GM19035 (cell line): ENCODE results near the gene ACOXL.

ENCODE experiments used
- ATAC-seq: cut with Tn5 transposase; IDR thresholded peaks from one replicate; pipeline ENCODE4 v1.9.1; 2021; ENCODE audit not compliant: unreplicated experiment

The ACOXL gene

GRCh38 chr2:110790907-110791306 is 58.5 kb downstream of the ACOXL start:
- ATAC-seq = no peak

- ATAC-seq = no peak
Observed at GRCh38 chr2:110791435-110791834, 59.1 kb downstream of the ACOXL start.

GRCh38 chr2:110793034-110793433 is 60.7 kb downstream of the ACOXL start:
- no peak for ATAC-seq

GRCh38 chr2:110794390-110794789 is 62.0 kb downstream of the ACOXL start:
- no peak for ATAC-seq

- ATAC-seq = no peak
Observed at GRCh38 chr2:110794951-110795350, 62.6 kb downstream of the ACOXL start.

GRCh38 chr2:110796716-110797301 is 64.4 kb downstream of the ACOXL start:
- no peak for ATAC-seq

- no peak for ATAC-seq
Observed at GRCh38 chr2:110799376-110799775, 67.0 kb downstream of the ACOXL start.

GRCh38 chr2:110800611-110801402 is 68.4 kb downstream of the ACOXL start:
- no peak for ATAC-seq

- ATAC-seq = no peak
Observed at GRCh38 chr2:110802208-110802932, 70.0 kb downstream of the ACOXL start.

- ATAC-seq = no peak
Observed at GRCh38 chr2:110804433-110804832, 72.1 kb downstream of the ACOXL start.

- peak; percentile 69 for ATAC-seq
Observed at GRCh38 chr2:110804915-110805314, 72.5 kb downstream of the ACOXL start.

GRCh38 chr2:110805894-110806452 is 73.6 kb downstream of the ACOXL start:
- no peak for ATAC-seq

GRCh38 chr2:110807522-110807921 is 75.1 kb downstream of the ACOXL start:
- no peak for ATAC-seq

GRCh38 chr2:110810404-110810803 is 78.0 kb downstream of the ACOXL start:
- ATAC-seq = no peak

GRCh38 chr2:110812726-110813645 is 80.6 kb downstream of the ACOXL start:
- no peak for ATAC-seq

- no peak for ATAC-seq
Observed at GRCh38 chr2:110813896-110814295, 81.5 kb downstream of the ACOXL start.

GRCh38 chr2:110815938-110816337 is 83.6 kb downstream of the ACOXL start:
- no peak for ATAC-seq

- ATAC-seq = no peak
Observed at GRCh38 chr2:110816404-110817365, 84.3 kb downstream of the ACOXL start.

GRCh38 chr2:110818767-110819481 is 86.6 kb downstream of the ACOXL start:
- ATAC-seq = no peak
